ENCODE measurements around the gene IGFBPL1.

Gene IGFBPL1

DNA sequence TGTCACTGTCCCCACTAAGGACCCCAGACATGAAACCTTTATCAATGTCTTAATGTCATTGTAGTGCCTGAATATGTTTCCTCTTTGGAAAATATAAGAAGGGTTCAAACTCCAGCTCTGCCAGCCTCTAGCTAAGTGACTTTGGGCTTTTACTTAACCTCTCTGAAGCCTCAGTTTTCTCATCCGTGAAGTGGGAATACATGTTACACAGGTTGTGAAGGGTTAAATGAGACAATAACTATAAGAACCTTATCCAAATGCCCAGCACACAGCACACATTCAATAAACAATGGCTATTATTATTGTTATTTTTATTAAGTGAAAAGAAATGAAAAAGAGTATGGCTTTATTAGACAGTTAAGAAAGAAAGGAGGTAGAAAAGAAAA is 15.7 kb upstream of the IGFBPL1 start:
- ChIA-PET POLR2A (ENCODE audit: low non-redundant PET) (no interaction called here), CTCF (no interaction called here)
- no peak for DNase-seq (ENCODE audit: low spot score)
- TF ChIP-seq, protein P1, sequence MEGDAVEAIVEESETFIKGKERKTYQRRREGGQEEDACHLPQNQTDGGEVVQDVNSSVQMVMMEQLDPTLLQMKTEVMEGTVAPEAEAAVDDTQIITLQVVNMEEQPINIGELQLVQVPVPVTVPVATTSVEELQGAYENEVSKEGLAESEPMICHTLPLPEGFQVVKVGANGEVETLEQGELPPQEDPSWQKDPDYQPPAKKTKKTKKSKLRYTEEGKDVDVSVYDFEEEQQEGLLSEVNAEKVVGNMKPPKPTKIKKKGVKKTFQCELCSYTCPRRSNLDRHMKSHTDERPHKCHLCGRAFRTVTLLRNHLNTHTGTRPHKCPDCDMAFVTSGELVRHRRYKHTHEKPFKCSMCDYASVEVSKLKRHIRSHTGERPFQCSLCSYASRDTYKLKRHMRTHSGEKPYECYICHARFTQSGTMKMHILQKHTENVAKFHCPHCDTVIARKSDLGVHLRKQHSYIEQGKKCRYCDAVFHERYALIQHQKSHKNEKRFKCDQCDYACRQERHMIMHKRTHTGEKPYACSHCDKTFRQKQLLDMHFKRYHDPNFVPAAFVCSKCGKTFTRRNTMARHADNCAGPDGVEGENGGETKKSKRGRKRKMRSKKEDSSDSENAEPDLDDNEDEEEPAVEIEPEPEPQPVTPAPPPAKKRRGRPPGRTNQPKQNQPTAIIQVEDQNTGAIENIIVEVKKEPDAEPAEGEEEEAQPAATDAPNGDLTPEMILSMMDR (conservative IDR thresholded peaks at IDR 0.05; ENCODE audit: low read depth), result no peak
- H3K27ac ChIP-seq, result no peak overlapping the region

DNA sequence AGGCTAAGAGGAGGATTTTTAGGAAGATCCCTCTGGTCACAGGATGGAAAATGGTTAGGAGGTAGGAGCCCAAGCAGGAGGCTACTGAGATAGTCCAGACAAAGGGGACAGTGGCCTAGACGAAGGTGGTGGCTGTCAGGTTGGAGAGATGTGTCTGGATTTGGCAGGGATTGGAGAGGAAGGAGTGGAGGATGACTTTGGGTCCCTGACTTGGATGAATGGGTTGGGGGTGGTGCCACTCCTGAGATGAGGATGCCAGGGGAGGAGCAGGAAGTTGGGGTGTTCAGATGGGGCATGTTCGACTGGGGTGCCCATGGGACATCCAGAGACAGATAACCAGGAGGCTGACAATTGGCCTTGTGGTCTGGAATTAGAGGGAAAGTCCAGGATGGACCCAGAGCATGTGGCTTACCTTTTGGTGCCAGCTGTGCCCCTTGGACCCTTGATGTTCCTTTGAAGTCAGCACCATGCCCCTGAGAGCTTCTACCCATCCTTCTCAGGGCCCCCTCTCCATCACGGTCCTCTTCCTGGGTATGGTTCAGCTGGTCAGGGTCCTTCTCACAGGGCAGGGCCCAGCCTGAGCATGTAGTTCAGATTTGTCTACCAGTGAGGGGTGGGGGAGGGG is 15.1 kb upstream of the IGFBPL1 start:
- TF ChIP-seq, protein P1 (conservative IDR thresholded peaks at IDR 0.05; ENCODE audit: low read depth), result no peak
- CTCF ChIA-PET, result no interaction called here
- DNase-seq (ENCODE audit: low spot score), result no peak
- POLR2A ChIA-PET (ENCODE audit: low non-redundant PET), result no interaction called here
- no peak overlapping the region for H3K27ac ChIP-seq

GRCh38 chr9:38437193-38437823 is 13.1 kb upstream of the IGFBPL1 start:
- H3K27ac ChIP-seq, result no peak overlapping the region

DNA sequence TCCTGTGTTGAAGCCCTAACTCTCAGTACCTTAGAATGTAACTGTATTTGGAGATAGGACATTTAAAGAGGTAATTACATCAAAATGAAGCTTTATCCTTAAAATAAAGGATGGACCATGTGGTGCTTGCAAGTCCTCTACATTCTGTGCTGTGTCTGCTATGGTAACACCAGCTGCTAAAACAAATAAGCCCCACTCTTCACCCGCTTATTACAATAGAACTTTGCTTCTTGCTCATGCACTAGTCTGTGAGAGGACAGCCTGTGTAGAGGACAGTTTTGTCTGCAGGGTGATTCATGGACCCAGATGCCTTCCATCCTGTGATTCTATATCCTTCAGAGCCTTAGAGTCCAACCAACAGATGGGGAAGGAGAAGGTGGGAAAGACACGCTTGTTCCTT is 12.5 kb upstream of the IGFBPL1 start:
- TF ChIP-seq, protein P1 (conservative IDR thresholded peaks at IDR 0.05; ENCODE audit: low read depth), result no peak

More at GRCh38 chr9:38437193-38437823, 13.1 kb upstream of the IGFBPL1 start:
- ChIA-PET POLR2A (ENCODE audit: low non-redundant PET) (no interaction called here), CTCF (interaction anchor here (0.9 to 1.2 kb wide), 2 partner anchors 10 to 20 kb away, joined by 3 read pairs; no protein-coding TSS in a partner anchor)
- TF ChIP-seq, protein P1 (conservative IDR thresholded peaks at IDR 0.05; ENCODE audit: low read depth), result no peak
- DNase-seq (ENCODE audit: low spot score), result peak; percentile 37

GRCh38 chr9:38435521-38435920 is 11.3 kb upstream of the IGFBPL1 start:
- POLR2A ChIA-PET (ENCODE audit: low non-redundant PET), result no interaction called here
- CTCF ChIA-PET, result no interaction called here
- TF ChIP-seq, protein P1 (conservative IDR thresholded peaks at IDR 0.05; ENCODE audit: low read depth), result no peak
- no peak overlapping the region for H3K27ac ChIP-seq
- no peak for DNase-seq (ENCODE audit: low spot score)

More for the DNA sequence above, 12.5 kb upstream of the IGFBPL1 start:
- no peak overlapping the region for H3K27ac ChIP-seq
- ChIA-PET CTCF (no interaction called here), POLR2A (ENCODE audit: low non-redundant PET) (no interaction called here)
- no peak for DNase-seq (ENCODE audit: low spot score)

DNA sequence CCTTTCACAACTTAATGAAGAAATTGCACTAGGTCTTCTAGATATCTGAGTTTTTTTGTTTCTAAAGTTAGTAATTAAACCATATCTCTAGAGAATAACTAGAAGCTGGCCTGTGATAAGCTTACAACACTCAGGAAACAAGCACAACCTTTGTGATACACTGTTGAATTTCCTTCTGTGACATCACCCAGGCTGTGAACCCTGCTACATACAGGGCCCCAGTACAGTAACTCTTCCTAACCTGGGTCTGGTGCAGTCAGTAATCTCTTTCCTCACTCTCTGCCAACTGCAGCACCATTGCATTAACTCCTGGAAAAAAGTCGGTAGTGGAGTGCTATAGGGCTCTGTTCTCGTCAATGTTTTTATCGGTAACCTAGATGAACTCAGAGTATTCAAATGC is 10.6 kb upstream of the IGFBPL1 start:
- TF ChIP-seq, protein P1 (conservative IDR thresholded peaks at IDR 0.05; ENCODE audit: low read depth), result no peak
- no peak for DNase-seq (ENCODE audit: low spot score)
- ChIA-PET POLR2A (ENCODE audit: low non-redundant PET) (no interaction called here), CTCF (no interaction called here)
- no peak overlapping the region for H3K27ac ChIP-seq
